T-helper 1 cell treated with Interleukin-12 subunit alpha and Interleukin-12 subunit beta and Interleukin-4 antibody, amounts not matched to agents 30 μg/mL and 1 μg/mL, for 36 hours (primary cell): ENCODE data around the gene ANTKMT.

Experiments
- H3K27ac Mint-ChIP-seq: one replicate; pipeline ENCODE4 v1.8.0; 2021; ENCODE audit warnings: mild to moderate bottlenecking, mixed read lengths
- H3K27me3 Mint-ChIP-seq: one replicate; pipeline ENCODE4 v1.8.0; 2021; ENCODE audit warnings: low read depth, mixed read lengths
- H3K36me3 Mint-ChIP-seq: one replicate; pipeline ENCODE4 v1.8.0; 2021; ENCODE audit warnings: low read depth, mixed read lengths
- H3K4me1 Mint-ChIP-seq: one replicate; pipeline ENCODE4 v1.8.0; 2021; ENCODE audit warnings: low read depth, mixed read lengths
- H3K4me3 Mint-ChIP-seq: one replicate; pipeline ENCODE4 v1.8.0; 2021; ENCODE audit warnings: mild to moderate bottlenecking, moderate library complexity, mixed read lengths
- H3K9me3 Mint-ChIP-seq: one replicate; pipeline ENCODE4 v1.8.0; 2021; ENCODE audit warnings: mixed read lengths

The ANTKMT gene

GRCh38 chr16:720990-721764, at the start of gene ANTKMT:
Gene ANTKMT, plus strand, starts transcription at chr16:721146. Its CDS starts 129 bp downstream, at chr16:721275.
- no peaks in the 10 kb centered on the region for H3K36me3 Mint-ChIP-seq
- H3K9me3 Mint-ChIP-seq = no peaks in the 10 kb centered on the region
- no peak within 1 kb of the TSS for H3K27ac Mint-ChIP-seq
- peak within 1 kb of the TSS; percentile 71 for H3K4me3 Mint-ChIP-seq
- peaks cover 20% of the 10 kb centered on the region for H3K27me3 Mint-ChIP-seq
- H3K4me1 Mint-ChIP-seq = peaks cover 6% of the 10 kb centered on the region

- Mint-ChIP-seq H3K27me3 (no peaks in the 10 kb centered on the region), H3K27ac (no peak overlapping the region), H3K9me3 (no peaks in the 10 kb centered on the region), H3K36me3 (no peaks in the 10 kb centered on the region), H3K4me1 (peaks cover 6% of the 10 kb centered on the region), H3K4me3 (no peak overlapping the region)
These were observed 49.4 kb upstream of the ANTKMT start for GRCh38 chr16:671353-672131.

GRCh38 chr16:672371-672770, 48.6 kb upstream of the ANTKMT start:
- peaks cover 6% of the 10 kb centered on the region for H3K4me1 Mint-ChIP-seq
- H3K9me3 Mint-ChIP-seq = no peaks in the 10 kb centered on the region
- no peaks in the 10 kb centered on the region for H3K36me3 Mint-ChIP-seq
- H3K4me3 Mint-ChIP-seq = no peak overlapping the region
- H3K27ac Mint-ChIP-seq = no peak overlapping the region
- H3K27me3 Mint-ChIP-seq = no peaks in the 10 kb centered on the region

- no peak overlapping the region for H3K4me3 Mint-ChIP-seq
- no peaks in the 10 kb centered on the region for H3K27me3 Mint-ChIP-seq
- no peaks in the 10 kb centered on the region for H3K36me3 Mint-ChIP-seq
- H3K4me1 Mint-ChIP-seq = peaks cover 4% of the 10 kb centered on the region
- H3K27ac Mint-ChIP-seq = no peak overlapping the region
- H3K9me3 Mint-ChIP-seq = no peaks in the 10 kb centered on the region
These were observed 48.1 kb upstream of the ANTKMT start for GRCh38 chr16:672851-673250.

GRCh38 chr16:673399-673991, 47.5 kb upstream of the ANTKMT start:
- no peaks in the 10 kb centered on the region for H3K27me3 Mint-ChIP-seq
- H3K9me3 Mint-ChIP-seq = no peaks in the 10 kb centered on the region

GRCh38 chr16:674214-674881, 46.6 kb upstream of the ANTKMT start:
- H3K9me3 Mint-ChIP-seq = no peaks in the 10 kb centered on the region
- no peak overlapping the region for H3K4me3 Mint-ChIP-seq
- no peaks in the 10 kb centered on the region for H3K36me3 Mint-ChIP-seq
- H3K27me3 Mint-ChIP-seq = no peaks in the 10 kb centered on the region
- peaks cover 2% of the 10 kb centered on the region for H3K4me1 Mint-ChIP-seq
- H3K27ac Mint-ChIP-seq = no peak overlapping the region

More at GRCh38 chr16:673399-673991, 47.5 kb upstream of the ANTKMT start:
- peaks cover 4% of the 10 kb centered on the region for H3K4me1 Mint-ChIP-seq
- no peak overlapping the region for H3K27ac Mint-ChIP-seq
- H3K4me3 Mint-ChIP-seq = no peak overlapping the region
- H3K36me3 Mint-ChIP-seq = no peaks in the 10 kb centered on the region

- peaks cover 3% of the 10 kb centered on the region for H3K4me1 Mint-ChIP-seq
- no peaks in the 10 kb centered on the region for H3K36me3 Mint-ChIP-seq
- no peaks in the 10 kb centered on the region for H3K27me3 Mint-ChIP-seq
- H3K4me3 Mint-ChIP-seq = no peak within 1 kb of the TSS
- no peak within 1 kb of the TSS for H3K27ac Mint-ChIP-seq
- no peaks in the 10 kb centered on the region for H3K9me3 Mint-ChIP-seq
These were observed 45.7 kb upstream of the ANTKMT start, which contains the start of gene RHBDL1 for GRCh38 chr16:674968-675883. Gene RHBDL1, plus strand, starts transcription at chr16:675671. Its CDS starts 120 bp downstream, at chr16:675791.

- Mint-ChIP-seq H3K27ac (no peak overlapping the region), H3K4me3 (no peak overlapping the region), H3K27me3 (no peaks in the 10 kb centered on the region), H3K9me3 (no peaks in the 10 kb centered on the region), H3K36me3 (no peaks in the 10 kb centered on the region), H3K4me1 (peaks cover 4% of the 10 kb centered on the region)
These were observed 44.9 kb upstream of the ANTKMT start for GRCh38 chr16:675884-676564.

- peaks cover 6% of the 10 kb centered on the region for H3K4me1 Mint-ChIP-seq
- H3K4me3 Mint-ChIP-seq = no peak overlapping the region
- H3K36me3 Mint-ChIP-seq = no peaks in the 10 kb centered on the region
- H3K27ac Mint-ChIP-seq = no peak overlapping the region
- no peaks in the 10 kb centered on the region for H3K9me3 Mint-ChIP-seq
- H3K27me3 Mint-ChIP-seq = no peaks in the 10 kb centered on the region
These were observed 44.4 kb upstream of the ANTKMT start for GRCh38 chr16:676565-676902.

GRCh38 chr16:676913-677312, 44.0 kb upstream of the ANTKMT start:
- Mint-ChIP-seq H3K27ac (no peak overlapping the region), H3K4me3 (no peak overlapping the region), H3K4me1 (peaks cover 10% of the 10 kb centered on the region), H3K9me3 (no peaks in the 10 kb centered on the region), H3K36me3 (peaks cover 3% of the 10 kb centered on the region), H3K27me3 (no peaks in the 10 kb centered on the region)

- Mint-ChIP-seq H3K9me3 (no peaks in the 10 kb centered on the region), H3K4me3 (no peak overlapping the region), H3K27ac (no peak overlapping the region), H3K27me3 (no peaks in the 10 kb centered on the region), H3K36me3 (peaks cover 7% of the 10 kb centered on the region), H3K4me1 (peaks cover 12% of the 10 kb centered on the region)
These were observed 43.4 kb upstream of the ANTKMT start for GRCh38 chr16:677316-678190.

GRCh38 chr16:678209-678857, 42.6 kb upstream of the ANTKMT start:
- Mint-ChIP-seq H3K4me3 (no peak overlapping the region), H3K36me3 (peaks cover 8% of the 10 kb centered on the region)

More at GRCh38 chr16:678209-678857, 42.6 kb upstream of the ANTKMT start:
- Mint-ChIP-seq H3K27ac (no peak overlapping the region), H3K9me3 (no peaks in the 10 kb centered on the region), H3K4me1 (peaks cover 13% of the 10 kb centered on the region), H3K27me3 (no peaks in the 10 kb centered on the region)
